IPS-20b (cell line): ENCODE data around the gene REEP2.

Experiments used
- H3K27ac ChIP-seq: one replicate; pipeline ENCODE4 v1.5.1; 2013; ENCODE audit warnings: low read length
- H3K27me3 ChIP-seq: 2 replicates; pipeline ENCODE4 v1.6.1; 2013; ENCODE audit warnings: mild to moderate bottlenecking, low read length, inconsistent platforms; ENCODE audit not compliant: insufficient read depth
- H3K36me3 ChIP-seq: 2 replicates; pipeline ENCODE4 v1.6.1; 2013; ENCODE audit warnings: low read depth, mild to moderate bottlenecking, inconsistent platforms, low read length, moderate library complexity; ENCODE audit not compliant: insufficient read depth
- H3K4me1 ChIP-seq: 2 replicates; pipeline ENCODE4 v1.6.1; 2013; ENCODE audit warnings: mild to moderate bottlenecking, control low read depth, inconsistent platforms, low read length, moderate library complexity; ENCODE audit not compliant: insufficient read depth
- H3K4me3 ChIP-seq: 2 replicates; pipeline ENCODE4 v1.5.1; 2013; ENCODE audit warnings: mild to moderate bottlenecking, low read length, inconsistent platforms
- H3K9ac ChIP-seq: 2 replicates; pipeline ENCODE4 v1.6.1; 2013; ENCODE audit warnings: low read depth, mild to moderate bottlenecking, inconsistent platforms, low read length, moderate library complexity
- H3K9me3 ChIP-seq: 2 replicates; pipeline ENCODE4 v1.6.1; 2013; ENCODE audit warnings: mild to moderate bottlenecking, low read depth, low read length, inconsistent platforms; ENCODE audit not compliant: insufficient read depth

REEP2 gene

GRCh38 chr5:138463419-138464007 lies 24.7 kb downstream of the REEP2 start:
- no peaks in the 10 kb centered on the region for H3K9me3 ChIP-seq
- H3K4me3 ChIP-seq: peak overlapping the region; percentile 91
- no peak overlapping the region for H3K27ac ChIP-seq
- peaks cover 27% of the 10 kb centered on the region for H3K27me3 ChIP-seq
- no peaks in the 10 kb centered on the region for H3K4me1 ChIP-seq
- H3K36me3 ChIP-seq: peaks cover 21% of the 10 kb centered on the region; the same call in 1 of the 2 replicates
- H3K9ac ChIP-seq: peak overlapping the region; percentile 92

DNA sequence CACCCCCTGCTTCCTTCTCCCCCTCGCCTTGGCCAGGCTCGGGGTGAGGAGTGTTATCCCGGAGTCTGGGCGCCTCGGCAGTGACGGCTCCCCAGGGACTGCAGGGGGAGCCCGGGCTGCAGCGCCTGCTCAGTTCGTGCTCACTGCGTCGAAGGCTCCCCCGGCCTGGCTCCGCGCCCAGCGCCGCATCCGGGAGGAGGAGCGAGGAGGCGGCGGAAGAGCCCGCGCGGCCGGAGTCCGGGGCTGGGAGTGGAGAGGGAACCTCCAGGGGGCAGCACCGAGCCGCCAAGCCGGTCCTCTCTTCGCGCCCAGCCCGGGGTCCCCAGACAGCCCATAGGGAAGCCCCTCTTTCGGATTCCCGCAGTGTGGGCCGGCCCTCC lies 25.1 kb downstream of the REEP2 start:
- Histone ChIP-seq H3K27ac (no peak overlapping the region), H3K27me3 (peaks cover 27% of the 10 kb centered on the region), H3K9me3 (no peaks in the 10 kb centered on the region), H3K4me3 (peak overlapping the region; percentile 91), H3K36me3 (peaks cover 21% of the 10 kb centered on the region; the same call in 1 of the 2 replicates), H3K4me1 (no peaks in the 10 kb centered on the region), H3K9ac (peak overlapping the region; percentile 92)

DNA sequence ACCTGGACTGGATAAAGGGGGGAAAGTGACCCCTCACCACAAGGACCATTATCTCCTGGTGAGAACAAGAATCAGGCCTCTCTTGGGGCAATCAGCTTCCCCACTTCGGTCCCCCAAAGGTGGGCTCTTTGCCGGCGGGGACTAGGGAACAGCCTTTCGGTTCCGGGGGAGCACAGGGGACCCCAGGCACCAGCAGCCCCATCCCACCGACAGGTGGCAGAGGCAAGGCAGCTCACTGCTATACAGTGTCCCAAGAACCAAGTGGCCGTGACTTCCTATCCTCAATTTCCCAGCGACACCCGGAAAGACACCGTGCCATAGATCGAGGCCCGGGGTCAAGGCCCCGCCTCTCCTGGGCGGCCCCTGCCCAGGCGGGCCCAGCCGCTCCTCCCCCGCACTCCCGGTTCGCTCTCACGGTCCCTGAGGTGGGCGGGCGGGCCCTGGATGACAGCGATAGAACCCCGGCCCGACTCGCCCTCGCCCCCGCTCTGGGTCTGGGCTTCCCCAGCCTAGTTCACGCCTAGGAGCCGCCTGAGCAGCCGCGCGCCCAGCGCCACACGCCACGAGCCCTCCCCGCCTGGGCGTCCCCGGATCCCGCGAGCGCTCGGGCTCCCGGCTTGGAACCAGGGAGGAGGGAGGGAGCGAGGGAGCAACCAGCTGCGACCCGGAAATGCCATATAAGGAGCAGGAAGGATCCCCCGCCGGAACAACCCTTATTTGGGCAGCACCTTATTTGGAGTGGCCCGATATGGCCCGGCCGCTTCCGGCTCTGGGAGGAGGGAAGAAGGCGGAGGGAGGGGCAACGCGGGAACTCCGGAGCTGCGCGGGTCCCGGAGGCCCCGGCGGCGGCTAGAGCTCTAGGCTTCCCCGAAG lies 25.8 kb downstream of the REEP2 start:
- H3K4me3 ChIP-seq: peak overlapping the region; percentile 91
- H3K4me1 ChIP-seq: no peaks in the 10 kb centered on the region
- peak overlapping the region; percentile 77 for H3K27ac ChIP-seq
- H3K27me3 ChIP-seq: peaks cover 27% of the 10 kb centered on the region
- no peaks in the 10 kb centered on the region for H3K9me3 ChIP-seq
- H3K9ac ChIP-seq: peak overlapping the region; percentile 92
- H3K36me3 ChIP-seq: peaks cover 21% of the 10 kb centered on the region; the same call in 1 of the 2 replicates

GRCh38 chr5:138465261-138466124 lies 26.6 kb downstream of the REEP2 start, which contains the start of gene EGR1:
TSS of gene EGR1 (plus strand) at chr5:138465479. CDS start at chr5:138465762, 283 bp downstream.
- peak within 1 kb of the TSS; percentile 91 for H3K4me3 ChIP-seq
- H3K9ac ChIP-seq: peak within 1 kb of the TSS; percentile 92
- no peaks in the 10 kb centered on the region for H3K4me1 ChIP-seq
- H3K36me3 ChIP-seq: peaks cover 21% of the 10 kb centered on the region; the same call in 1 of the 2 replicates
- H3K9me3 ChIP-seq: no peaks in the 10 kb centered on the region
- H3K27ac ChIP-seq: peak within 1 kb of the TSS; percentile 77
- peaks cover 27% of the 10 kb centered on the region for H3K27me3 ChIP-seq

DNA sequence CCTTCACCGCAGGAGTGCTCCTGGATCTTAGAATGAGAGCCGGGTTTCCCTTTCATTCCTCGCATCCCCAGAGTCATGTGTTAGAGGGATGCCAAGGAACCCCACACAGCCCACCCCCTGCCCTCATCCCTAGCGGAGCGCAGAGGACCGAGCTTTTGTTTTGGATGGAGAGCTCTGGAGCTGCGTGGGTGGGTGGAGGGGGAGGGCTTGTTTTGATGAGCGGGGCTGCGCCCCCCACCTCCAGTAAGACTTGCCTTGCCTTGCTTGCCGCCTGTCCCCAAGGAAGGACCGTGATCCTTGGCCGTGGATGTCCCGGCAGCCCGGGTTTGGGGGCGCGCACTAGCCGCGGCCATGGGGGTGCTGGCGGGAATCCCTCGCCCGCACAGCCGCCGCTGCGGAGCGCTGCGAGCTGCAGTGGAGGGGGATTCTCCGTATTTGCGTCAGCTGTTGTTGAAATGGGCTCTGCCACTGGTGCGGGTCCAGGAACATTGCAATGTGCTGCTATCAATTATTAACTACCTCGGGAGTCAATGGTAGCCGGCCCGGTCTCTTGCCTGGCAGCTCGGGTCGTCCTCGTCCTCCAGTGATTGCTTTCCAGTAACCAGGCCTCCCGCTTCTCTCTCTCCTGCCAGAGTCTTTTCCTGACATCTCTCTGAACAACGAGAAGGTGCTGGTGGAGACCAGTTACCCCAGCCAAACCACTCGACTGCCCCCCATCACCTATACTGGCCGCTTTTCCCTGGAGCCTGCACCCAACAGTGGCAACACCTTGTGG lies 27.5 kb downstream of the REEP2 start:
- H3K4me1 ChIP-seq: no peaks in the 10 kb centered on the region
- peaks cover 21% of the 10 kb centered on the region; the same call in 1 of the 2 replicates for H3K36me3 ChIP-seq
- H3K9me3 ChIP-seq: no peaks in the 10 kb centered on the region
- peak overlapping the region; percentile 91 for H3K4me3 ChIP-seq
- H3K27ac ChIP-seq: no peak overlapping the region
- H3K27me3 ChIP-seq: peaks cover 27% of the 10 kb centered on the region
- H3K9ac ChIP-seq: peak overlapping the region; percentile 70; the same call in 1 of the 2 replicates

DNA sequence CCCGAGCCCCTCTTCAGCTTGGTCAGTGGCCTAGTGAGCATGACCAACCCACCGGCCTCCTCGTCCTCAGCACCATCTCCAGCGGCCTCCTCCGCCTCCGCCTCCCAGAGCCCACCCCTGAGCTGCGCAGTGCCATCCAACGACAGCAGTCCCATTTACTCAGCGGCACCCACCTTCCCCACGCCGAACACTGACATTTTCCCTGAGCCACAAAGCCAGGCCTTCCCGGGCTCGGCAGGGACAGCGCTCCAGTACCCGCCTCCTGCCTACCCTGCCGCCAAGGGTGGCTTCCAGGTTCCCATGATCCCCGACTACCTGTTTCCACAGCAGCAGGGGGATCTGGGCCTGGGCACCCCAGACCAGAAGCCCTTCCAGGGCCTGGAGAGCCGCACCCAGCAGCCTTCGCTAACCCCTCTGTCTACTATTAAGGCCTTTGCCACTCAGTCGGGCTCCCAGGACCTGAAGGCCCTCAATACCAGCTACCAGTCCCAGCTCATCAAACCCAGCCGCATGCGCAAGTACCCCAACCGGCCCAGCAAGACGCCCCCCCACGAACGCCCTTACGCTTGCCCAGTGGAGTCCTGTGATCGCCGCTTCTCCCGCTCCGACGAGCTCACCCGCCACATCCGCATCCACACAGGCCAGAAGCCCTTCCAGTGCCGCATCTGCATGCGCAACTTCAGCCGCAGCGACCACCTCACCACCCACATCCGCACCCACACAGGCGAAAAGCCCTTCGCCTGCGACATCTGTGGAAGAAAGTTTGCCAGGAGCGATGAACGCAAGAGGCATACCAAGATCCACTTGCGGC lies 28.2 kb downstream of the REEP2 start:
- H3K27ac ChIP-seq: no peak overlapping the region
- H3K9me3 ChIP-seq: no peaks in the 10 kb centered on the region
- H3K4me3 ChIP-seq: peak overlapping the region; percentile 91; the same call in 1 of the 2 replicates
- no peaks in the 10 kb centered on the region for H3K4me1 ChIP-seq
- peak overlapping the region; percentile 70; the same call in 1 of the 2 replicates for H3K9ac ChIP-seq
- H3K36me3 ChIP-seq: peaks cover 21% of the 10 kb centered on the region; the same call in 1 of the 2 replicates
- H3K27me3 ChIP-seq: peaks cover 27% of the 10 kb centered on the region

- H3K36me3 ChIP-seq: peaks cover 21% of the 10 kb centered on the region; the same call in 1 of the 2 replicates
- H3K27ac ChIP-seq: no peak overlapping the region
- peak overlapping the region; percentile 91; the same call in 1 of the 2 replicates for H3K4me3 ChIP-seq
- no peaks in the 10 kb centered on the region for H3K9me3 ChIP-seq
- peaks cover 27% of the 10 kb centered on the region for H3K27me3 ChIP-seq
- 0 out of 2 replicates have a peak overlapping the region, but pooled peaks have one; percentile 18 for H3K9ac ChIP-seq
- H3K4me1 ChIP-seq: no peaks in the 10 kb centered on the region; the same call in 1 of the 2 replicates
These were observed 28.9 kb downstream of the REEP2 start for GRCh38 chr5:138467711-138468132.

DNA sequence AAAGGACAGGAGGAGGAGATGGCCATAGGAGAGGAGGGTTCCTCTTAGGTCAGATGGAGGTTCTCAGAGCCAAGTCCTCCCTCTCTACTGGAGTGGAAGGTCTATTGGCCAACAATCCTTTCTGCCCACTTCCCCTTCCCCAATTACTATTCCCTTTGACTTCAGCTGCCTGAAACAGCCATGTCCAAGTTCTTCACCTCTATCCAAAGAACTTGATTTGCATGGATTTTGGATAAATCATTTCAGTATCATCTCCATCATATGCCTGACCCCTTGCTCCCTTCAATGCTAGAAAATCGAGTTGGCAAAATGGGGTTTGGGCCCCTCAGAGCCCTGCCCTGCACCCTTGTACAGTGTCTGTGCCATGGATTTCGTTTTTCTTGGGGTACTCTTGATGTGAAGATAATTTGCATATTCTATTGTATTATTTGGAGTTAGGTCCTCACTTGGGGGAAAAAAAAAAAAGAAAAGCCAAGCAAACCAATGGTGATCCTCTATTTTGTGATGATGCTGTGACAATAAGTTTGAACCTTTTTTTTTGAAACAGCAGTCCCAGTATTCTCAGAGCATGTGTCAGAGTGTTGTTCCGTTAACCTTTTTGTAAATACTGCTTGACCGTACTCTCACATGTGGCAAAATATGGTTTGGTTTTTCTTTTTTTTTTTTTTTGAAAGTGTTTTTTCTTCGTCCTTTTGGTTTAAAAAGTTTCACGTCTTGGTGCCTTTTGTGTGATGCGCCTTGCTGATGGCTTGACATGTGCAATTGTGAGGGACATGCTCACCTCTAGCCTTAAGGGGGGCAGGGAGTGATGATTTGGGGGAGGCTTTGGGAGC lies 29.5 kb downstream of the REEP2 start:
- H3K36me3 ChIP-seq: peaks cover 21% of the 10 kb centered on the region; the same call in 1 of the 2 replicates
- no peaks in the 10 kb centered on the region for H3K9me3 ChIP-seq
- no peak overlapping the region for H3K9ac ChIP-seq
- H3K27me3 ChIP-seq: peaks cover 27% of the 10 kb centered on the region
- H3K27ac ChIP-seq: no peak overlapping the region
- H3K4me1 ChIP-seq: no peaks in the 10 kb centered on the region; the same call in 1 of the 2 replicates
- peak overlapping the region; percentile 91; the same call in 1 of the 2 replicates for H3K4me3 ChIP-seq

- no peak overlapping the region for H3K27ac ChIP-seq
- peaks cover 21% of the 10 kb centered on the region; the same call in 1 of the 2 replicates for H3K36me3 ChIP-seq
- H3K4me3 ChIP-seq: no peak overlapping the region
- no peaks in the 10 kb centered on the region for H3K9me3 ChIP-seq
- H3K4me1 ChIP-seq: no peaks in the 10 kb centered on the region; the same call in 1 of the 2 replicates
- H3K9ac ChIP-seq: no peak overlapping the region
- H3K27me3 ChIP-seq: peaks cover 27% of the 10 kb centered on the region
These were observed 30.2 kb downstream of the REEP2 start for GRCh38 chr5:138468966-138469539.
